Activated naive CD4-positive, alpha-beta T cell treated with anti-CD3 and anti-CD28 coated beads, Interleukin-2, amount 10 ng/mL, durations not matched to agents 7 days and 5 days (primary cell): ENCODE data around the gene GALNT2.

Experiments
- CTCF ChIA-PET: fragments of 350-600 bp; sonication (Branson Sonifier 250); formaldehyde crosslinking; loops from one replicate; lab custom pipeline; 2021; ENCODE audit warnings: antibody characterized with exemption; lab: Charles Lee
- DNase-seq: peaks from one replicate; pipeline ENCODE4 v3.0.0-alpha.2; 2020
- H3K27ac Mint-ChIP-seq: one replicate; pipeline ENCODE4 v1.8.0; 2021; ENCODE audit warnings: mild to moderate bottlenecking, moderate library complexity, mixed read lengths
- H3K27me3 Mint-ChIP-seq: one replicate; pipeline ENCODE4 v1.8.0; 2021; ENCODE audit warnings: mild to moderate bottlenecking, mixed read lengths
- H3K36me3 Mint-ChIP-seq: one replicate; pipeline ENCODE4 v1.8.0; 2021; ENCODE audit warnings: mixed read lengths
- H3K4me1 Mint-ChIP-seq: one replicate; pipeline ENCODE4 v1.8.0; 2021; ENCODE audit warnings: mixed read lengths
- H3K4me3 Mint-ChIP-seq: one replicate; pipeline ENCODE4 v1.8.0; 2021; ENCODE audit warnings: mild to moderate bottlenecking, moderate library complexity, mixed read lengths
- H3K9me3 Mint-ChIP-seq: one replicate; pipeline ENCODE4 v1.8.0; 2021; ENCODE audit warnings: mixed read lengths

Gene GALNT2

DNA sequence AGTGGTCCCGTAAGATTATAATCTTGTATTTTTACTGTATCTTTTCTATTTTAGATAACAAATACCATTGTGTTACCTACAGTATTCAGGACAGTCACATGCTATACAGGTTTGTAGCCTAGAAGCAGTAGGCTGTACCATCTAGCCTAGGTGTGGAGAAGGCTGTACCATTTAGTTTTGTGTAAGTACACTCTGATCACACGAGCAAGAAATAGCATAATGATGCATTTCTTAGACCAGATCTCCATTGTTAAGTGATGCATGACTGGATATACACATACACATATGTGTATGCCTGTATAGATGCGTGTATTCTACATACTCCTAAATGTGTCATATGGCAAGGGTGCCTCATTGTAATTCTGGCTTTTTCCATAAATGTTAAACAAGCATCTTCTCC lies 33.9 kb downstream of the GALNT2 start:
- no peak for DNase-seq
- peaks cover 2% of the 10 kb centered on the region for H3K36me3 Mint-ChIP-seq
- H3K4me3 Mint-ChIP-seq: no peak overlapping the region
- CTCF ChIA-PET: no interaction called here
- no peaks in the 10 kb centered on the region for H3K9me3 Mint-ChIP-seq
- H3K27me3 Mint-ChIP-seq: no peaks in the 10 kb centered on the region
- peaks cover 42% of the 10 kb centered on the region for H3K4me1 Mint-ChIP-seq
- no peak overlapping the region for H3K27ac Mint-ChIP-seq

GRCh38 chr1:230101556-230101955 lies 34.5 kb downstream of the GALNT2 start:
- Mint-ChIP-seq H3K9me3 (no peaks in the 10 kb centered on the region), H3K4me1 (peaks cover 48% of the 10 kb centered on the region), H3K36me3 (peaks cover 2% of the 10 kb centered on the region), H3K27ac (no peak overlapping the region), H3K27me3 (no peaks in the 10 kb centered on the region), H3K4me3 (no peak overlapping the region)
- CTCF ChIA-PET: interaction anchor here (1.3 kb wide), 1 partner anchor 67 kb away, joined by 3 read pairs; no protein-coding TSS in a partner anchor
- DNase-seq: no peak

DNA sequence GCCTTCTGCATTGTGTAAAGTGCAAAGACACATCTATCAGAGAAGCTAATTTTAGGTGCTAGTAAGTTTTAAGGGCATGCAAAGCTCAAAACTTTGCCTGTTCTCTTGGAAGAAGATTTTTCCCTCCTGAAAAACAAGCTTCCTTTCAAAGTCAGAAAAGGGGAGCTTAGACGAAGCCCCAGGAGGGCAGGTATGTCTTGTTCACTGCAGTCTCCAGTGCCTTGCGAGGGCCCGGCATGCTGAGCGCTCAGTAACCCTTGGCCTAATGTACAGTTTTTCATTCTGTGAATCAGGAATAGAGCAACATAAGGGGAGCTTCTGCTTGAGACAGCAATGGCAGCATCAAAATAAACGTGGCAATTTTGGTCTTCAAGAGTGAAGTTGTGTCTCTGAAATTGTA lies 35.0 kb downstream of the GALNT2 start:
- CTCF ChIA-PET: interaction anchor here (1.3 kb wide), 1 partner anchor 66 kb away, joined by 3 read pairs; no protein-coding TSS in a partner anchor
- Mint-ChIP-seq H3K36me3 (peaks cover 2% of the 10 kb centered on the region), H3K4me1 (peaks cover 53% of the 10 kb centered on the region), H3K27ac (no peak overlapping the region), H3K27me3 (no peaks in the 10 kb centered on the region), H3K9me3 (no peaks in the 10 kb centered on the region), H3K4me3 (no peak overlapping the region)
- no peak for DNase-seq

GRCh38 chr1:230102472-230102871 lies 35.4 kb downstream of the GALNT2 start:
- peak overlapping the region; percentile 1 for H3K27ac Mint-ChIP-seq
- H3K9me3 Mint-ChIP-seq: no peaks in the 10 kb centered on the region
- no peaks in the 10 kb centered on the region for H3K27me3 Mint-ChIP-seq
- no peak overlapping the region for H3K4me3 Mint-ChIP-seq
- DNase-seq: no peak
- H3K36me3 Mint-ChIP-seq: no peaks in the 10 kb centered on the region
- peaks cover 57% of the 10 kb centered on the region for H3K4me1 Mint-ChIP-seq
- CTCF ChIA-PET: interaction anchor here (1.3 to 2.8 kb wide), 2 partner anchors 64 to 66 kb away, joined by 3 to 10 read pairs; no protein-coding TSS in a partner anchor

GRCh38 chr1:230103306-230104173 lies 36.5 kb downstream of the GALNT2 start:
- H3K4me1 Mint-ChIP-seq: peaks cover 68% of the 10 kb centered on the region
- DNase-seq: no peak
- H3K27ac Mint-ChIP-seq: peak overlapping the region; percentile 60
- no peaks in the 10 kb centered on the region for H3K9me3 Mint-ChIP-seq
- CTCF ChIA-PET: interaction anchor here (0.7 to 2.8 kb wide), 8 partner anchors 12 to 202 kb away, joined by 3 to 10 read pairs (median 3); no protein-coding TSS in a partner anchor
- no peaks in the 10 kb centered on the region for H3K27me3 Mint-ChIP-seq
- H3K36me3 Mint-ChIP-seq: no peaks in the 10 kb centered on the region
- no peak overlapping the region for H3K4me3 Mint-ChIP-seq

- H3K4me1 Mint-ChIP-seq: peaks cover 77% of the 10 kb centered on the region
- no peaks in the 10 kb centered on the region for H3K9me3 Mint-ChIP-seq
- CTCF ChIA-PET: interaction anchor here (0.6 to 2.8 kb wide), 10 partner anchors 9 to 203 kb away, joined by 3 to 10 read pairs (median 3); no protein-coding TSS in a partner anchor
- no peaks in the 10 kb centered on the region for H3K27me3 Mint-ChIP-seq
- no peaks in the 10 kb centered on the region for H3K36me3 Mint-ChIP-seq
- peak overlapping the region; percentile 64 for H3K27ac Mint-ChIP-seq
- peak; percentile 65 for DNase-seq
- no peak overlapping the region for H3K4me3 Mint-ChIP-seq
These were observed 37.6 kb downstream of the GALNT2 start for GRCh38 chr1:230104395-230105244.

- H3K9me3 Mint-ChIP-seq: no peaks in the 10 kb centered on the region
- CTCF ChIA-PET: interaction anchor here (1.0 to 2.8 kb wide), 4 partner anchors 9 to 201 kb away, joined by 3 to 10 read pairs (median 4); no protein-coding TSS in a partner anchor
- no peak for DNase-seq
- no peaks in the 10 kb centered on the region for H3K27me3 Mint-ChIP-seq
- no peak overlapping the region for H3K4me3 Mint-ChIP-seq
- no peaks in the 10 kb centered on the region for H3K36me3 Mint-ChIP-seq
- peaks cover 84% of the 10 kb centered on the region for H3K4me1 Mint-ChIP-seq
- H3K27ac Mint-ChIP-seq: peak overlapping the region; percentile 7
These were observed 38.3 kb downstream of the GALNT2 start for GRCh38 chr1:230105245-230105753.

GRCh38 chr1:230105754-230106625 lies 39.0 kb downstream of the GALNT2 start:
- DNase-seq: no peak
- no peaks in the 10 kb centered on the region for H3K9me3 Mint-ChIP-seq
- no peaks in the 10 kb centered on the region for H3K36me3 Mint-ChIP-seq

GRCh38 chr1:230107941-230108340 lies 40.9 kb downstream of the GALNT2 start:
- H3K4me3 Mint-ChIP-seq: no peak overlapping the region
- peaks cover 98% of the 10 kb centered on the region for H3K4me1 Mint-ChIP-seq
- H3K27me3 Mint-ChIP-seq: no peaks in the 10 kb centered on the region
- no peaks in the 10 kb centered on the region for H3K9me3 Mint-ChIP-seq
- no peak for DNase-seq
- H3K36me3 Mint-ChIP-seq: no peaks in the 10 kb centered on the region
- H3K27ac Mint-ChIP-seq: peak overlapping the region; percentile 6
- CTCF ChIA-PET: interaction anchor here (1.1 to 1.7 kb wide), 3 partner anchors 9 to 60 kb away, joined by 3 to 4 read pairs (median 4); no protein-coding TSS in a partner anchor

More at GRCh38 chr1:230105754-230106625, 39.0 kb downstream of the GALNT2 start:
- Mint-ChIP-seq H3K27me3 (no peaks in the 10 kb centered on the region), H3K4me1 (peaks cover 91% of the 10 kb centered on the region), H3K27ac (peak overlapping the region; percentile 22), H3K4me3 (no peak overlapping the region)
- CTCF ChIA-PET: interaction anchor here (1.0 to 1.9 kb wide), 3 partner anchors 8 to 31 kb away, joined by 3 to 5 read pairs (median 4); no protein-coding TSS in a partner anchor

DNA sequence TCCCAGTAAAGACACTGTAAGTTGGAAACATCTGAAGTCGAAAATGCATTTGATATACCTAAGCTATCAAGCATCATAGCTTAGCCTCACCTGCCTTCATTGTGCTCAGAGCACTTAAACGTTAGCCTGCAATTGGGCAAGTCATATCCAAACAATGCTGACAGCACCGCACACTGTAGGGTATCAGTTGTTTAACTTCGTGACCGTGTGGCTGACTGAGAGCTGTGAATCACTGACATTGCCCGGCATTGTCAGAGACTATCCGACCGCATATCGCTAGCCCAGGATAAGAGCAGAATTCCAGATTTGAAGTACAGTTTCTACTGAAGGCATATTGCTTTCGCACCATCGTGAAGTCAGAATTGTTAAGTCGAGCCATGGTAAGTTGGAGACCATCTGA lies 41.5 kb downstream of the GALNT2 start:
- CTCF ChIA-PET: interaction anchor here (1.1 to 2.1 kb wide), 4 partner anchors 8 to 447 kb away, joined by 3 to 14 read pairs (median 4); no protein-coding TSS in a partner anchor
- H3K9me3 Mint-ChIP-seq: no peaks in the 10 kb centered on the region
- peak overlapping the region; percentile 33 for H3K27ac Mint-ChIP-seq
- no peaks in the 10 kb centered on the region for H3K27me3 Mint-ChIP-seq
- no peak for DNase-seq
- H3K4me3 Mint-ChIP-seq: no peak overlapping the region
- peaks cover 3% of the 10 kb centered on the region for H3K36me3 Mint-ChIP-seq
- peaks cover 98% of the 10 kb centered on the region for H3K4me1 Mint-ChIP-seq

GRCh38 chr1:230109066-230109465 lies 42.0 kb downstream of the GALNT2 start:
- Mint-ChIP-seq H3K27me3 (no peaks in the 10 kb centered on the region), H3K27ac (peak overlapping the region; percentile 70), H3K36me3 (peaks cover 4% of the 10 kb centered on the region), H3K4me3 (no peak overlapping the region), H3K9me3 (no peaks in the 10 kb centered on the region), H3K4me1 (peaks cover 94% of the 10 kb centered on the region)
- no peak for DNase-seq
- CTCF ChIA-PET: interaction anchor here (0.8 to 4.4 kb wide), 13 partner anchors 14 to 1945 kb away, joined by 3 to 40 read pairs (median 4); no protein-coding TSS in a partner anchor

DNA sequence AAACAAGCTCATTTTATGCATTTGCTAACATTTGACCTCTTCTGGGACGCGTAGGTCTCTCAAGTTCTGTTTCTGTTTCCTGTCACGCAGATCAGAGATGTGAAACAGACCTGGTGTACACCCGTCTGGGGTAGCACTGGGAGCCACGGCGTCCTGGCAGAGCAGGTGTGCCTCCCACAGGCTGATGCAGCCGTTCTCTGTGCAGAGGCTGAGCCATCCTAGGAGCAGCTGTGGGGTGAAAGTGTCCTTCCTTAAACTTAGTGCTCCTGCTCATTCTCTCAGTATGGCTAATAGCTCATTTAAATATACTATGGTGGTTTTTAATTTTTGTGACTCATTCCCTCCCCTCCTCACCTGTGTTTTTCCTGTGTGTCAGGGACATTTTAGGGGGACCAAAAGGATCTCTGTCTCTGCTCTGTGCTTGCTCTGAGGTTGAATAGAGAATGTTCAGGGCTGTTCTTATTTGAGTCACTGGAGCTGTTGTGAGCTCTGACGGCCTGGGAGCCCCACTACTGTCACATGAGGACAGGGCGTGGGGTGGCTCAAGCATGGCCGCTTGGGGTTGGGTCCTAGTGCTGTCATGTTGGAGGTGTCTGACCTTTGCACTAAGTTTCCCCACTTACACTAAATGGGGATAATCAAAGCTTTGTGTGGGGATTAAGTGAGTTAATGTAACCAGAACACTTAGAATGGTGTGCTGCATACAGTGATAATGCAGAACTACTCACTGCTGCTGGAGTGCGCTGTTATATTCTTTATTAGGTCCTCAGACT lies 43.0 kb downstream of the GALNT2 start:
- CTCF ChIA-PET: interaction anchor here (0.6 to 4.4 kb wide), 18 partner anchors 9 to 1946 kb away, joined by 3 to 40 read pairs (median 3); no protein-coding TSS in a partner anchor
- peak; percentile 78 for DNase-seq
- peak overlapping the region; percentile 70 for H3K27ac Mint-ChIP-seq

More for the DNA sequence above, 43.0 kb downstream of the GALNT2 start:
- Mint-ChIP-seq H3K27me3 (no peaks in the 10 kb centered on the region), H3K4me1 (peaks cover 84% of the 10 kb centered on the region), H3K36me3 (peaks cover 10% of the 10 kb centered on the region), H3K4me3 (no peak overlapping the region), H3K9me3 (no peaks in the 10 kb centered on the region)
